Activated naive CD8-positive, alpha-beta T cell treated with anti-CD3 and anti-CD28 coated beads, Interleukin-2, amount 50 U/mL, for 24 hours (primary cell): Measurements from ENCODE around the gene FUOM.
"Not testable (repeated sequence)": the region's sequence is repeated elsewhere in the genome, so short reads cannot be mapped to it uniquely, and the experiment has no call there.

Experiments used
- ATAC-seq: fragments of 150-1000 bp; cut with Tn5 transposase; one replicate; pipeline ENCODE4 v1.10.0; 2021
- DNase-seq: peaks from one replicate; pipeline ENCODE4 v3.0.0; 2021
- H3K27ac Mint-ChIP-seq: one replicate; pipeline ENCODE4 v1.8.0; 2021; ENCODE audit warnings: mild to moderate bottlenecking, mixed read lengths
- H3K27me3 Mint-ChIP-seq: one replicate; pipeline ENCODE4 v1.8.0; 2021; ENCODE audit warnings: mixed read lengths
- H3K36me3 Mint-ChIP-seq: one replicate; pipeline ENCODE4 v1.8.0; 2021; ENCODE audit warnings: low read depth, mixed read lengths
- H3K4me1 Mint-ChIP-seq: one replicate; pipeline ENCODE4 v1.8.0; 2021; ENCODE audit warnings: mixed read lengths
- H3K4me3 Mint-ChIP-seq: one replicate; pipeline ENCODE4 v1.8.0; 2021; ENCODE audit warnings: mild to moderate bottlenecking, moderate library complexity, mixed read lengths
- H3K9me3 Mint-ChIP-seq: one replicate; pipeline ENCODE4 v1.8.0; 2021; ENCODE audit warnings: mixed read lengths

The FUOM gene

DNA sequence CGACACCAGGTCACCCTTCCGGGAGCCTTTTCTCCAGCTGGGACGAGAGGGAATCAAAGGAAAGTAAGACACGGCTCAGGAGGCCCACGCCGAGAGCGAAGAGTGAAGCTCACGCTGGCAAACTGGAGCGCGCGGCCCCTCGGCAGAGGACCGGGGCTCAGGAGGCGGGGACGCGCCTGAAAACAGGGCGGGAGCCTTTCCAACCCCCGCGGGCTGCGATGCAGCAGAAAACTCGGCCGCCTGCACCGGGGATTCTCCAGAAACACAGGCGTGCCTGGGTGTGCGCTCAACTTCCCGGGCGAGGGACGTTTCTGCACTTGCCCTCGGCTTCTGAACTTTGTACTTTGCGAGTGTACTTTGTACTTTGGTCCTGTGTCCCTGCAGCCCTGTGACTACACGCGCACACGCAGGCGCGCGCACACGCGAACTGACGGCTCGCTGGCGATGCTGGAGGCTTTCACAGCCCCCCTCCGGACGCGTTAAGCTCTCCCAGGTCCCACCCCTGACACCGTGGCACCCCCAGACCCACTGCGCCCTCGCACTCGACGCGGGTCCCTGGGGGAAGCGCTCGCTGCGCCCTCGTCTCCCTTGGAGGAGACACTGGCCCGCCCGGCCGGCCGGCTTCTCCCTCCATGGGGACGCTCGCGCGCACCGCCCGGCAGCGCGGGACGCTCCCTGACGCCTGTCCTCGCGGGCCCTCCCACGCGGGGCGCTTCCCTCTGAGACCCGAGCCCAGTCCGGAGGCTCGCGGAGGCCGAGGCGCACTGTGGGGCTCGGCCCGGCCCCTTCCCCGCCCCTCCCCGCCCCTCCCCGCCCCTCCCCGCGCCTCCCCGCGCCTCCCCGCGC is 20.7 kb upstream of the FUOM start:
- H3K27me3 Mint-ChIP-seq: peaks cover 1% of the 10 kb centered on the region
- H3K9me3 Mint-ChIP-seq: no peaks in the 10 kb centered on the region
- peaks cover 12% of the 10 kb centered on the region for H3K4me1 Mint-ChIP-seq
- peaks cover 2% of the 10 kb centered on the region for H3K36me3 Mint-ChIP-seq
- no peak overlapping the region for H3K27ac Mint-ChIP-seq
- peak; percentile 34 for ATAC-seq
- H3K4me3 Mint-ChIP-seq: peak overlapping the region; percentile 73
- DNase-seq: peak; percentile 65

- Mint-ChIP-seq H3K27me3 (peaks cover 1% of the 10 kb centered on the region), H3K4me3 (peak overlapping the region; percentile 73), H3K36me3 (peaks cover 2% of the 10 kb centered on the region), H3K9me3 (no peaks in the 10 kb centered on the region), H3K27ac (no peak overlapping the region), H3K4me1 (peaks cover 12% of the 10 kb centered on the region)
- DNase-seq (no peak), ATAC-seq (no peak)
Observed at GRCh38 chr10:133377818-133378250, 20.0 kb upstream of the FUOM start.

DNA sequence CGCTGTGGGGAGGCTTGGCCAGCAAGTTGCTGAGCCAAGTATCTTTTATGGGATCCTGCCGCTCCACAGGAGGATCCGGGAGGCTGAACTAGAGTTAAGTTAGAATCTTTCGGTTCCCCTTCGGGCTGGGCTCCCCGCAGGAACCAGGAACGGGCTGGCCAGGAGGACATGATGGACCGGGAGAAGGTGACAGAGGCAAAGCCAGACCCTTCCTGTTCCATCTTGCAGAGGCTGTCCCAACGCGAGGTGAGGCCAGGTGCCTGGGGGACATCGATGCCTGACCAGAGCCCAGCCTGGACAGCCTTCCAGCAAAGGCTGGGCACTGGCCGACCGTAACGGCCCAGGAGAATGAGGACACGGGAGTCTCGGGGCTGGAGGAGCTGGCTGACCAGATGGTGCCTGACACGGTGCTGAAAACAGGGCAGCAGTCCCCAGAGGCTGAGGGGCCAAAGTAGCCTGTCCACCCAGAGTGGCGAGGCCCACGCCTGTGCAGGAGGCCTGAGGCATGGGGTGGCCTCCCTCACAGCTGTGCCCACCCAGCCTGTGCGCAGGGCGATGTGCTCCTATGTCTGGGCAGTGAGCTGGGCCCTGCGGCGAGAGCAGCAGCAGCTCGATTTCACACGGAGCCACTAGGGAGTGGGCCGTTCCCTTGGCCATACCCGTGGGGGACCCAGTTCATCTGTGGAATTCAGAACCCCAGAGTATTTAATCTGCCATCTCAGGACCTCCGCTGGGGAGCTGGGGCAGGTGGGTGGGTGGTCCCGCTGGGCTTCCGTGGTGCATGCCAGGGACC is 19.4 kb upstream of the FUOM start:
- Mint-ChIP-seq H3K27me3 (peaks cover 1% of the 10 kb centered on the region), H3K36me3 (no peaks in the 10 kb centered on the region), H3K4me3 (peak overlapping the region; percentile 17), H3K4me1 (peaks cover 12% of the 10 kb centered on the region), H3K9me3 (no peaks in the 10 kb centered on the region), H3K27ac (no peak overlapping the region)
- DNase-seq (no peak), ATAC-seq (no peak)

- not testable (repeated sequence) for H3K4me3 Mint-ChIP-seq, H3K9me3 Mint-ChIP-seq, ATAC-seq, DNase-seq, H3K27me3 Mint-ChIP-seq, H3K27ac Mint-ChIP-seq, H3K36me3 Mint-ChIP-seq
- peaks cover 15% of the 10 kb centered on the region for H3K4me1 Mint-ChIP-seq
Observed at GRCh38 chr10:133376183-133376582, 18.4 kb upstream of the FUOM start.

- Mint-ChIP-seq H3K4me1 (peaks cover 14% of the 10 kb centered on the region), H3K9me3 (no peaks in the 10 kb centered on the region), H3K36me3 (no peaks in the 10 kb centered on the region), H3K4me3 (no peak overlapping the region), H3K27me3 (peaks cover 1% of the 10 kb centered on the region), H3K27ac (no peak overlapping the region)
- ATAC-seq (no peak), DNase-seq (no peak)
Observed at GRCh38 chr10:133375357-133376115, 17.7 kb upstream of the FUOM start.

DNA sequence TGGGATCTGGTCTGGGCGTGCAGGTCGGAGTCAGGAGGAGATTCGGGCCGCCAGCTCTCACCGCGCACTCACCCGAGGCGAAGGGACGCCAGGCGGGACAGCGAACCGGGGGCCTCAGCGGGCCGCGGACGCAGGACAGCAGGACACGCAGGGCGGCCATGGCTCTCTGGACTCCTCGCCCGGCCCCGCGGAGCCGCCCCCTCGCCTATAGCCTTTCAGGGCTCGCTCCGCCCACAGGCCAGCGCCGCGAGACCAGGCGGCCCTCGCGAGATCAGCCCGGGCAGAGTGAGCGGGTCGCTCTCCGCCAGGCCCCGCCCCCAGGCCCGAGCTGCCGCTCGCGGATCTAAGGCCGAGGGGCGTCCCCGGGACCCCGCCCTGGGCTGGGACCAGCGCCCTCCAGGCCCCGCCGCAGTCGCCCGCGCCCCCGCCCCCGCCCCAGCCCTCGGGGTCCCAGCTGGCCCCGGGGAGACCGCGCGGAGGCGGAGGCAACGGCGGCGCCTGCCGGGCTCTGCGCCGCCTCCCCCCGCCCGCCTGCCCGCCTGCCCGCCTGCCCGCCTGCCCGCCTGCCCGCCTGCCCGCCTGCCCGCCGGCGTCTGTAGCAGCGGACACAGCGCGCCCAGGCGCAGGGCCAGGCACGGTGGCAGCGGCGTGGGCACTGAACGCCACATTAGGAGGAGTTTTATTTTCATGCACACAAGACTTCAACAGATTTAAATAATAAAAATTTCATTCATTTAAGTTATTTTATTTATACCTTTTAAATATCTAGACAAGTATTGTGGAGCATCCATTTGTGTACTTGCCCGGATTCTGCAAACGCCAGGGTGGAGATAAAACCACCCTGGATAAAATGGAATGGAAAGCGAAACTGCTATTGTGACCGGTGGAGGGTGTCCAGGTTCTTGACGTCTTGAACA is 15.6 kb upstream of the FUOM start, which contains the start of gene ECHS1:
Gene ECHS1, minus strand, starts transcription at position 181 of the 917 bp plus-strand sequence. Its CDS starts 21 bp downstream, at position 160.
- H3K4me3 Mint-ChIP-seq: peak within 1 kb of the TSS; percentile 80

DNA sequence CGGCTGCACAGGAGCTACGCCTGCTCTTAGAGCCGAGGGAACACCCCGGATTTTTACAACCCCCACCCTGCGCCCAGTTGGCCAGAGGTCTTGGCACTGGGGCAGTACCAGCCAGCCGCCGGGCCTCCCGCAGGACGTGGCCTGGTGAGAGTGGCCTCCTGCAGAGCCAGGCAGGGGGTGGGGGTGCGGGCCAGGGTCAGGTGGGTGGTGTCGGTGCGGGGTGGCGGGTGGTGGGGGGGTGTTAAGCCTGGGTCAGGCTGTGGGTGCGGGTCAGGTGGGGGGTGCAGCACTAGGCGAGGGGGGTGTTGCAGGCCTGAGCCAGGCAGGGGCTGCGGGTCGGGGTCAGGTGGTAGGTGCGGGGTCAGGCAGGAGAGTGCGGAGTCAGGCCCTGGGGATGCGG is 14.7 kb upstream of the FUOM start:
- no peak overlapping the region for H3K27ac Mint-ChIP-seq
- no peak for DNase-seq
- ATAC-seq: no peak
- peaks cover 17% of the 10 kb centered on the region for H3K4me1 Mint-ChIP-seq
- H3K27me3 Mint-ChIP-seq: peaks cover 1% of the 10 kb centered on the region
- no peaks in the 10 kb centered on the region for H3K9me3 Mint-ChIP-seq
- peaks cover 8% of the 10 kb centered on the region for H3K36me3 Mint-ChIP-seq
- H3K4me3 Mint-ChIP-seq: peak overlapping the region; percentile 76

More for the DNA sequence above, 15.6 kb upstream of the FUOM start, which contains the start of gene ECHS1:
- peak; percentile 97 for DNase-seq
- peaks cover 17% of the 10 kb centered on the region for H3K4me1 Mint-ChIP-seq
- peaks cover 4% of the 10 kb centered on the region for H3K36me3 Mint-ChIP-seq
- H3K9me3 Mint-ChIP-seq: no peaks in the 10 kb centered on the region
- peaks cover 1% of the 10 kb centered on the region for H3K27me3 Mint-ChIP-seq
- peak within 1 kb of the TSS; percentile 67 for H3K27ac Mint-ChIP-seq
- peak; percentile 97 for ATAC-seq

DNA sequence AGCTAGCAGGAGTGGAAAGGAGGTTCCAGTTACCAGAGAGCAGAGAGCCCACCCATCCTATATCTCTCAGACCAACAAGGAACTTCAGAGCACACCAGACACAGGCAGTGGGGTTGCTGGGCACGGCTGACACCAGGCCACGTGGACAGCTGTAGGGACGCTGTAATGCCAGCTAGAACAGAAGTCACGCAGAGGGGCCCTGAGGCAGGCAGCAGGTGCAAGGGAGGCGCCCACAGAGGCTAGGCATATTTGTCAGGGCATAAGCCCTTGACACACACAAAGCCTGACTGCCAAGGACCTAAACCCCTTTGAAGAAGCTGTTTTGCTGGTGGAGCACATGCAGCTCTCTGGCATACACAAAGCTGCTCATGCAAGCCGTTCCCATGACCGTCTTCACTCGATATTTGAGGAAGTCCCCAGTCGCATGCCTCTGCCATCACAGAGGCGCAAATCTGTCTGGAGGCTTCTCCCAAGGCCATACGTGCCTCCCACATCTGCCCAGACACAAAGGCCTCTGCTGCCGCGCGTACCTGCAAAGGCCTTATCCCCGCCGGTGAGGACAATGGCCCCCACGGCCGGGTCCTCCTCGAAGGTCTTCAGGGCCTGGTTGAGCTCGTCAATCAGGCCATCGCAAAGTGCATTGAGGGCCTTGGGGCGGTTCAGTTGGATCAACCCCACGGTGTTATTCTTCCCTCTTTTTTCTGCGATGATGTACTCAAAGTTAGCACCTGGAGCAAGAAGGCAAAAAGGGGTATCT is 12.4 kb upstream of the FUOM start:
- Mint-ChIP-seq H3K27ac (no peak overlapping the region), H3K36me3 (peaks cover 8% of the 10 kb centered on the region), H3K27me3 (peaks cover 1% of the 10 kb centered on the region), H3K4me1 (peaks cover 17% of the 10 kb centered on the region), H3K4me3 (no peak overlapping the region), H3K9me3 (no peaks in the 10 kb centered on the region)
- ATAC-seq (no peak), DNase-seq (no peak)

GRCh38 chr10:133368153-133368552 is 10.3 kb upstream of the FUOM start:
- H3K27ac Mint-ChIP-seq: no peak overlapping the region
- ATAC-seq (no peak), DNase-seq (no peak)
- no peaks in the 10 kb centered on the region for H3K27me3 Mint-ChIP-seq
- H3K9me3 Mint-ChIP-seq: no peaks in the 10 kb centered on the region
- peaks cover 9% of the 10 kb centered on the region for H3K36me3 Mint-ChIP-seq
- H3K4me1 Mint-ChIP-seq: peaks cover 8% of the 10 kb centered on the region
- no peak overlapping the region for H3K4me3 Mint-ChIP-seq

- H3K27ac Mint-ChIP-seq, H3K36me3 Mint-ChIP-seq, ATAC-seq, H3K4me1 Mint-ChIP-seq, H3K27me3 Mint-ChIP-seq, H3K9me3 Mint-ChIP-seq, H3K4me3 Mint-ChIP-seq, DNase-seq: not testable (repeated sequence)
Observed at GRCh38 chr10:133367461-133367860, 9.6 kb upstream of the FUOM start.

- no peak for ATAC-seq
- H3K9me3 Mint-ChIP-seq: no peaks in the 10 kb centered on the region
- no peak overlapping the region for H3K4me3 Mint-ChIP-seq
- no peak for DNase-seq
- peaks cover 15% of the 10 kb centered on the region for H3K36me3 Mint-ChIP-seq
- no peak overlapping the region for H3K27ac Mint-ChIP-seq
- no peaks in the 10 kb centered on the region for H3K27me3 Mint-ChIP-seq
- peaks cover 10% of the 10 kb centered on the region for H3K4me1 Mint-ChIP-seq
Observed at GRCh38 chr10:133366751-133367150, 8.9 kb upstream of the FUOM start.

GRCh38 chr10:133366130-133366478 is 8.3 kb upstream of the FUOM start:
- peaks cover 15% of the 10 kb centered on the region for H3K36me3 Mint-ChIP-seq
- H3K27ac Mint-ChIP-seq: no peak overlapping the region
- no peak for DNase-seq
- H3K4me3 Mint-ChIP-seq: no peak overlapping the region
- no peak for ATAC-seq
- H3K9me3 Mint-ChIP-seq: no peaks in the 10 kb centered on the region
- H3K27me3 Mint-ChIP-seq: no peaks in the 10 kb centered on the region
- peaks cover 15% of the 10 kb centered on the region for H3K4me1 Mint-ChIP-seq

- ATAC-seq: no peak
- H3K27ac Mint-ChIP-seq: no peak overlapping the region
Observed at GRCh38 chr10:133365461-133366129, 7.8 kb upstream of the FUOM start.

More at GRCh38 chr10:133365461-133366129, 7.8 kb upstream of the FUOM start:
- peaks cover 15% of the 10 kb centered on the region for H3K36me3 Mint-ChIP-seq
- H3K9me3 Mint-ChIP-seq: no peaks in the 10 kb centered on the region
- no peaks in the 10 kb centered on the region for H3K27me3 Mint-ChIP-seq
- no peak overlapping the region for H3K4me3 Mint-ChIP-seq
- DNase-seq: no peak
- H3K4me1 Mint-ChIP-seq: peaks cover 15% of the 10 kb centered on the region
